GM18909 (cell line): ENCODE measurements around the gene SH3RF3.

Experiments used
- ATAC-seq: cut with Tn5 transposase; IDR thresholded peaks from one replicate; pipeline ENCODE4 v1.9.1; 2021; ENCODE audit warnings: mild to moderate bottlenecking; ENCODE audit not compliant: unreplicated experiment, poor library complexity

SH3RF3 gene

DNA sequence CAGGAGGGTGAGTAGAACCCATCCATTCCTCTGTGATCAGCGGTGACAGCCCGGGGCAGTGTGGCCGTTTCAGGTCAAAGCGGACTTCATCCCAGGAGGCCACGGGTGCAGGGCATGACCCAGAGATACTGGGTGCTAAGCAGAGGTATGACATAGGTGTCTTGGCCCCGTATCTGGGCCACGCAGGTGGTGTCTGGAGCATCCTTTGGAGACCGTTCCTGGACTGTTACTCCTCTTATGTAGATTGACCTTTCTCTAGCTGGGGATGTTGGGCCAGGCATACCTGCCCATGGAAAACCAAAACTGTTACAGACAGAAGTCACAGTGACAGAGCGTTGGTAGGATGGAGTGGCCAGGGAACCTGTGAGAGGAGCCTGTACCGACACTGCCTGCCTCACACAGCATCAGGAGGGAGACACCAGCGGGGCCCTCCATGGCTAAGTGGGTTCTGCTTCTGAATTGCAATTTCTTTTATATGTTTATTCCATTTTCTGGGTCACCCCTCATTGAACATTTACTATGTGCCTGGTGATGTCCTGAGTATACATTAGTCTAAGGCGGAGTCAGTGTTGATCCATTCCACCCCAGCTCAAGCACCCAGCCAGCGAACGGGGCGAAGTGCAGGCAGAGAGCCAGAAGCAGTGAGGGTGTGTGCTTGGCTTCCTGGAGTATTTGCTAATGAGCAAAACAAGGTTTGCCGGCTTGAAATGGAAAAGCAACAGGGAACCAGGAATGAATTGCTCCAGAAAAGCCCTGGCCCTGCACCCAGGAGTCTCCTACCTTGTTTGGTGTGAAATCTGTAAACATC is 141.7 kb downstream of the SH3RF3 start:
- ATAC-seq, result no peak

DNA sequence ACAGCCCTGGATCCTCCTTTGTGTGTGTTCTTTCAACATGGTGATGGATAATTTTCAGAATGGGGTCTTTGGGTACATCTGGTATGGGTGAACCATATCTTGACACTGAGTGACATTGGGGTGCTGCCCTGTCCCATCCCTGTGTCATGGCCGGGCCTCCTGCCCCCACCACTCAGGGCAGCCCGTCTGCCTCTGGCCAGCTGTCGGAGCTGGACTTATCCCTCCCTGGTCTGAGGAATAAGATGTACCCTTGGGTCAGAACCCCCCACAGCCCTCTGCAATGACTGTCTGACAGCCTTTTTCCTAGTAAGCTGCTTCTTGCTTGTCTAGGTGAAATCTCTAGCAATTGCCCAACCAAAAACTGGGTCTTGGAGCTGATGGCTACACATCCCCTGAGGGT is 142.9 kb downstream of the SH3RF3 start:
- ATAC-seq, result no peak

DNA sequence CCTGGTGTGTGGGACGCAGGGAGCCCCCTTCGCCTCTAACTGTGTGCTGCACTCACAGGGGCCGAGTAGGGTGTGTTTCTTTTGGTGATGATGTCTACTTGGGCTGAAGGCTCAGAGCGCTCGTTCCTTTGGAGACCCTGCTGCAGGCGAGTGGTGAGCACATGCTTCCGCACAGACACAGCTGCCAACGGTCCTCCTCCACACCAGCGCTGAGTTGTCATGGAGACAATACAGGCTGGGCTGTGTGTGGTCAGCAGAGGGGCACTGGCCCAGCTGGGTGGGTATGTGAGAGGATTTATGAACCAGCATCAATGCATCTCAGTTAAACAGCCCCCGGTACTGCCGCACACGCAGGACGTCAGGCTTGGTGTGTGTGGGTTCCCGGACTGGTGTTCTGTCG is 143.5 kb downstream of the SH3RF3 start:
- ATAC-seq, result no peak

DNA sequence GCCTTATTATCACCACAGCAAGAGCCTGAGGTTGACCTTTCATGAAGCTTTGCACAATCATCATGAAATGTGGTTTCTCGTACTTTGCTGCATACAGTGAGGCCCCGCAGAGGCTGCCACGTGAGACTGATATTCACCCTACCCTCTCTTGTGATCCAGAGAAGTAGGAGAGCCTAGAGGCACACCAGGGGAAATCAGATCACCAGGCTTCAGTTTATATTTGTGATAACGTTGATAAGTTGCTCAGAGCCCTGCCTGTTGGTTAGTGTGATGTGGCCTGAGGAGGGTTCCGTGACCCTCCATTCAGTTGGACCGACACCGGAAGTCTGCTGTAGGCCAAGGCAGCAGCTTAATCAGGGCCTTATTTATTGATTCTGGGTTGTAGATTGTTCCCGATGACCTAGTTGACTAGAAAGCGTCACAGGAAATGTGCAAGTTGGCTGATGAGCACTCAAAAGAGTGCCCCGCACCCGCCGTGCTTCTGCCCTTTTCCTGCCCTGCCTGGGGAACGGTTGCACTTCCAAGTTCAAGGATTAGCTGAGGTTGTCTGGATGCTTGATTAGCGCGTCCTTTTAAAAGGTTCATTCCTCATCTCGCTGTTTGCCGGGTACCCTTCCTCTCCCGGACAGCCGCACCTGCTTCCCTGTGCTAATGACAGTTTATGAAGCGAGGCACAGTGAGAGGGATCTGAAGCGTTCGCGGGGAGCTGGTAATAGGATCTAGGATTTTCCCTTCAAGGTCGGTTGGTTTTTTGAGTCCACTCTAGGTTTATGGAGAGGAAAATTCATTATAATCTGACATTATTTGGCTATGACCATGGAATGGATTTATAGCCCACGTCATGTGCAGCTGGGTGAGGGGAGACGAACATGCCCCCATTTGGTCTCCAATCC is 146.4 kb downstream of the SH3RF3 start:
- no peak for ATAC-seq

DNA sequence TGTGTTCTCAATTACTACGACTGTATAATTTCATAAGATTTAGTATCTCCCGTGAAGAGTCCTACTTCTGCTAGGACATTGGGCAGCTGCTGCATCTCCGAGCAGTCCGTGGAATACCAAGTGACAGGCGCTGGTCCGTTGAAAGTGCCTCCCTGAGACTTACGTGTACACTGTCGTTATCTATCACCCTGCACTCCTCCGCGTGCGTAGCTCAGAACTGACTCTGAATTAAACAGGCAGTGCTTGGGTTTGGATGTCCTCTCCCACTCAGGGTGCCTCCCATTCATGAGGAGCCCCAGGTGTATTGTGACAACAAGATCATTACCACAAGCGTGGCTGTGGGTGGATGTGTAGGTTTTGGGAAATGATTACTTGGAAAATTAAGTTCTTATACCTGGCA is 148.4 kb downstream of the SH3RF3 start:
- ATAC-seq, result no peak

DNA sequence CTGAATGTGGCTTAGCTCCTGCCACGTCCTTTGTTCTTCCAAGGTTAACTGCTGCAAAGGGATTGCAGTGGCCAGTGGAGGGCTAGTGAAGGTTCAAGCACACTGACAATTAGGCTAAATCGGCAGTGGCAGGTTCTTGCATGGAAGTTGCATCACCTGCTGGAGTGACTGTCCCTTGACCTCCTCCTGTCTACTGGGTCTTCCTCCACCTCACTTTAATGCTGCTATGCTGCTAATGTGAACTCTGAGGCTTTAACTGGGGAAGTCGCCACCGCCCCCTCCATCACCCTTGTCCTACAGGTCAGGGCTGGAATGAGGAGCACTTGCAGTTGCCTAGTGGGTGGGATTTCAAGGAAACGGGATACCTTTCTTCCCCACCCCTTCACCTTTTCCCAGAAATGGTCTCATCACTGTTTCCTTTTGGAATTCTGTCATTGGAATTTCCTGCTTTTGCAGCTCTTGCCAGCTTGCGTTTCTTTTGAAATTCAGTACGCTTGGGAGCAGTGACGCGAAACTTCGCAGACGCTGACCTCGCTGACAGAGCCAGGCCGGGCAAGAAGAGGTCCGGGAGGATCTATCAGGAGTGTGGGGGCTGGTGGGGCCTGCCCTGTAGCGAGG is 150.3 kb downstream of the SH3RF3 start:
- no peak for ATAC-seq

DNA sequence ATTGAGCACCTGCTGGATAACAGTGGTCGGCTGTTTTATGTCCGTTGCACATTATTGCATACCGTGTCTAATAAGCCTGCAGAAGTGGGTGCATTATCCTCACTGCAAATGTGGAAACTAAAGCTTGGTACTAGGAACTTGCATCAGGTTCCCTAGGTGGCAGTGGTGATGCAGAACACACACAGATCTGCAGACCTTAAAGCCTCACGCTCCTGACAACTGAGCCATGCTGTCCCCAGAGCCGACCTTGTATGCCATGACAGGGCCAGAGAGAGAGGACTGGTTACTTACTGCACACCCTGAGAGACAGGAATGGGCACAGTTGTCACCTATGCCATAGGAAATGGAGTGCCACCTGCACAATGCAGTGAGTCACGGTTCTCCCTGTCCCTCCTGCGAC is 151.8 kb downstream of the SH3RF3 start:
- ATAC-seq, result no peak

DNA sequence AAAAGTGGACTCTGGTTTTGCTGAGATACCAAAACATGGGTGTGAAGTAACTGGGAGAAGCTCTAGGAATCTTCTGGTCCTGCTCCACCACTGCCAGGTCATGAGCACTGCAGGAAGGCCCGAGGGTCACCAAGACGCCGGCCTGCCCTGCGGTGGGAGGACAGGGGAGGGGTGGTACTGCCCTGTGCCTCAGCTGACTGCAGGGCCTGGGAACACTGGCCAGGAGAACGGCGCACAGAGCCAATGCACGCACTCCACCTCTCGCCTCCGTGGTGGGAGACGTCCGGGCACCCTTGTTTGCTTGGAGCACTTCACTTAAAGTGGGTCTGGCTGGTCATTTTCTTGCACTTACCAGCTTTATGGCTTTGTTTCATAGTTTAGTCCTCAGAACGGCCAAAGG is 153.4 kb downstream of the SH3RF3 start:
- no peak for ATAC-seq

DNA sequence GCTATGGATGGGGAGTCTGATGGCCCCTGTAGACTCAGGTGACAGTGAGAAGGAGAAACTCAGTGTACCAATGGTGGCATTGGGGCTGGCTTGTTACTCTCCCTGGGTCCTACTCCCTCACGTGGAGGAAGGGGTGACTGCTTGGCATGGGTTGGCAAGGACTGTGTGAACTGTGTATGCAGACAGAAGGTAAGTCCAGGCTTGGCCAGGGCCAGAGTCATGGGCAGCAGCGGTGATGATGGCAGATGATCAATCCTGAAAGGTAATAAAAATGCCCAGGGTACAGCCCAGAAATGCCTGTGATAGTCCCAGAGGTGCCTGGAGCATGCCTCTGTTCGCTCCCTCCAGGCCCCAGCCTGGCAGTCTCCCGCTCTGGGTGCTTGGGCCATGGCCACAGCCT is 153.9 kb downstream of the SH3RF3 start:
- ATAC-seq, result no peak

DNA sequence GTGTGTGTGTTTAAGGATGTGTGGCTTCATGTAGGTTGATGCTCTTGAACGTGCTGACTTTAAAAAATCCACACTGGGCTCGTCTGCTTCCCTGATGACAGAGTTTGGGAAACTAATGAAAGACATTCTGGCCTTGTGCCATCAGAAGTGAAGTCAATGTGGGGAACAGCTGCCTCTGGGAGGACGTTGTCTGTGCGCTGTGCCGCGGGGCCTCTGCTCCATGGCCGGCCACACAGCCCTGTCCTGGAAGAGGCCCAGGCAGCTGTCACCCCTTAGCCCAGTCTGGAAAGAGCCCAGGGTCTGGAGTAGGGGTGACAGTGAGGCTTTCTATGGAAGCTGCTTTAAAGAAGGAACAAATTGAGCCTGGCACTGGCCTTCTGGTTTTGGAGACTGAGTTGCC is 155.8 kb downstream of the SH3RF3 start:
- no peak for ATAC-seq

DNA sequence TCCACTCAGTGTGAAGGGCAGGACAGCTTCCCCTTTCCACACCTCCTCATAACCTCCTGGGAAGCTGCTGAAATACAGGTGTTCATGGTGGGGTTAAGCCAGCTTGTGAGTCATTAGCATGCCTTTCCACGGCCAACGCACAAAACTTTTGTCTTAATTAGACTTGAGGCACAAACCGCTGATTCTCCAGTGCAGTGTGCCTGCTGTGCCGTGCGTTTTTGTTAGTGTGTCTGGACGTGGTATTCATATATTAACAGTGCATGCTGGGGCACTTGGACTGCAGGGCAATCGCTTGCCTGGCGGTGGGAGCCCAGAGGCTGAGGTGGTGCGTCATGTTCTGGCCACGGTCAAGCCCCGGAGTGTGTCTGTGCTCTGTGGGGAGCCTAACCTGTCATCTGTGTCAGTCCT is 156.2 kb downstream of the SH3RF3 start:
- ATAC-seq, result no peak

DNA sequence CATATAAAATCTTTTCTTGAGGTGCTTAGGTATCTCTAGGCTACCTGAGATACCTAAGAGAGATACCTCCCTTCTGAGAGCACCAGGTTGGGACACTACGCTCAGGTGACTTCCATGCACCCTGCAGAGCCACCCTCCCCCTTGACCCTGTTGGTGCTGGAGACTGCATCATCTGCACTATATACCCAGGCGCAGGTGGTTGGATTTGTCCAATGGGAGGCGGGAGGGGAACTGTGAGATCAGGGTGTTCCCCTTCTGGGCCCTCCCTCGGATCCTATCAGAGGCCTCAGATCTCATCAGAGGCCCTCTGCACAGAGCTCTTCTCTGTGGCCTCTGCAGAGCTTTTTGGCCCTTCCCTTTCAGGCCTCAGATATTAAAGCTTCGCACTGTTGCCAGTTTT is 158.4 kb downstream of the SH3RF3 start:
- no peak for ATAC-seq

DNA sequence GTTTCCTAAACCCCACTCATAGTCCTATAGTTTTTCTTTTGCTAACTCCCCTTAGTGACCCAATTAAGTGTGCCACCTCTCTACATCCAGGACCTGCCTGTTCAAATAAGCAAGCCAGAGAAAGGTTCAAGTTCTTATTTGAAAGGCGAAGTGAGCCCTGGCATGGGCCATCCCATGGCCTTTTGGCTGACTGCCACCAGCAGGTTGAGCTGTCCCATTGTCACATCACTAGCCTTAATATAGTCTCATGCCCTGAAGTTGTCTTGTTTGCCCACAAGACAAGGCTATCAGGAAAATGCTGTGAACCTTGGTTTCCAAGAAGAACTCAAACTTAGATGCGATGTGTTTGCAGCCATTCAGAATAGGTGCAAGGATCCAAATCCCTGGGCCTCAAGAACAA is 158.8 kb downstream of the SH3RF3 start:
- no peak for ATAC-seq

DNA sequence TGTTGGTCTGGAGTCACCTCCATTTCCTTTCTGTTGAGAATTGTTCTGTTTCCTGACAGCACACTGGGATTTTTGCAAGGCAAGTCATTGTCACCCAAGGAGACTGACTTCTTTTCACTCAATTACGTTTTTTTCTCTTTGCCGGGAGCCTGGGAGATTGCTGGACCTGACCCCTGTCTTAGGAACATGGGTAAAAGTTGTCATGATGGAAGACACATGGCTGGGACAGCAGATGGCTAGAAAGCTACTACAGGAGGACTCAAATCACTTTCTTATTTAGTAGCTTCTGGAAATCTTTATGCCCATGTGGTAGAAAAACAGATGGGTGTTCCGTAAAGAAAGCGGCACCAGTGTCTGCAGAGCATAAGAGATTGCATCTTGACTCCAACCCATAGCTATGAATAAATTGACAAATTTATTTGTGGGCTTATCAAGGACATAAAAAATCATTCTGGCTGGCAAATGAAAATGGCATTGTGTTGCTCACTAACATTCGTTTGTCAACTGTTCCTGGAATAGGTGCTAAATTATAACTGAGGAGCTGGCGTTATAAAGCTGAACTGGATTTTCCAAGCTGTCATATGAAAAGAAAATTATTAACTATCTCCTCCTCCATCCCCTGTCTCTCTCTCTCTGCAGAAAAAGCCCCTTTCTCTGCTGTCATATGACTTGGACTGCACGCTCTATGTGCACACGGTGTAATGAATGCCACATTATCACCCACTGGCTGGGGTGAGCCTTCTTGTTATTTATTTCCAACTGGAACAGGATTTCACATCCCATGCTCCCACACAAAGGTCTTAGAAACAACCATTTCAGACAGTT is 159.8 kb downstream of the SH3RF3 start:
- no peak for ATAC-seq

DNA sequence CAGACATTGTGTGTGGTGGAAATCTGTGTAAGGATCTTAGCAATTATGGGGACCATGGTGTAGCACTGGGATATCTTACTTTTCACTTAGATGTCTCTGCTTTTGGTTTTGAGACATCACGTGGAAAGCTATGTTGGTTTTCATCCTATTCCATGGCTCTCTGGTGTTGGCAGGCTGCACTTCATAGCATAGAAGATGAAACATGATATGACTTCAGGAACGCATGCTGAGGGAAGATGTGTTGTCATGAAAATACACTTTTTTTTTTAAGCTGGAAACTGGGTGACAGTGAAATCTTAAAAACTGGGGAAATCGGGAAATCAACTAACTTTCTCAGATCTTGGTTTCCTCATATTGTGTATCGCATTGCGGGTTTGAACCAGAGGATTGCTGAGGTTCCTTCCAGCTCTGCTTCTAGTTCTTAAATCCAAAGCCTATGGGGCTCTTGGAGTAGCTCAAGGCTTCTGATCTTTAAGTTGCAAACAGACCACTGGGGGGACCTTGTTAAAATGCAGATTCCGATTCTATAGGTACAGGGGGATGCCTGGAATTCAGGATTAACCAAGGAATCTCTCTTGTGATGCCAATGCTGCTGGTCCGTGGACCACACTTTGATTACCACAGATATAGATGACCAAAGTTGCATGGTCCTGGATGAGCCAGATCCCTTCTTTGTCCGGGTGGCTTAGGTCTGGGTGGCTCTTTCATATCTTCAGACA is 160.7 kb downstream of the SH3RF3 start:
- no peak for ATAC-seq

DNA sequence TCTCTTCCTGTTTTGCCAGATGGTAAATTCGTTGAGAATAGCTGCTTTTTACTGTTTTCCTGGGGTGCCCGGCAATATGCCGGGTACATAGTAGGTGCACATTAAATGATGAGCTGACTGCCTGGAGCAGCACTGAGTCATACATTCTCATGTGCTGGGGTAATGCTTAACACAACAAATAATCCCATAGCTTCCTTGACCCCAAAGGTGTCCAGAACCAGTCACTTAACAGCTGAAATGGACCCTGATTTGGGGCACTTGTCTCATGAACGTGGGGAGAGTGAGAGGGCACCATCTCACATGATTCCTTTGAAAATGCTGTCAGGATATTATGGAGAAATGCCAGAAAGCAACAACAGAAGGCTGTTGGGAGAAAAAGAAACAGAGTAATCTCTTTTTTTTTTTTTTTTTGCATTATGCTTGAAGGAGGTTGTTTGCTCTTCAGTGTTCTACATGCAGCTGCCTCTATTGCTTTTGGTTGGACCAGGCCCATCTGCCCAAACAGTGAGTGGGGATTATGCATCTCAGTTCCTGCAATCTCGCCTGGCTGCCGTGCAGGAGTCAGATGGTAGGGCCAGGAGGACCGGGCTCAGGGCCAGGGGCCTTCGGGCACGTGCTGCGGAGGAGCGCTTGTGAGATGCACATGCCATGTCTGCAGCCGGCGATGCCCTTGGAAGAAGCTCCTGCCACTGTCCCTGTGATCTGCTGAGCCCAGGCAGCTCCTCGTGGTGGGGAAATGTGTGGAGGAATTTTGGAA is 162.1 kb downstream of the SH3RF3 start:
- ATAC-seq, result no peak

DNA sequence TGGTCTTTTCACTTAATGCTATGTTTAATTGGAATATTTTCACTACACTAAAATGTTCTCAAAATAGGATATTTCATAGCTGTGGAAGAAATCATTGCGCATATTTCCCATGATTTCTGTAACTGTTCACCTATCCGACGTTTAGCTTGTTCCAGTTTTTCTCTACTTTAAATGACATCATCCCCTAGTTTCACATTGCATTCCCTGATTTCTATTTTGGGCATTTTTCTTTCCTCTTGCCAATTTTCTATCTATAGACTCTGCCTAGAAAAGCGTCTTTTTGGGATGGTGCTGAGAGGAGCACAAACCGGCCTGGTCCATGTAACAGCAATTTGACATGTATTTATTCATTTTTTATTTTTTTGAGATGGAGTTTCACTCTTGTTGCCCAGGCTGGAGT is 163.4 kb downstream of the SH3RF3 start:
- ATAC-seq, result no peak

DNA sequence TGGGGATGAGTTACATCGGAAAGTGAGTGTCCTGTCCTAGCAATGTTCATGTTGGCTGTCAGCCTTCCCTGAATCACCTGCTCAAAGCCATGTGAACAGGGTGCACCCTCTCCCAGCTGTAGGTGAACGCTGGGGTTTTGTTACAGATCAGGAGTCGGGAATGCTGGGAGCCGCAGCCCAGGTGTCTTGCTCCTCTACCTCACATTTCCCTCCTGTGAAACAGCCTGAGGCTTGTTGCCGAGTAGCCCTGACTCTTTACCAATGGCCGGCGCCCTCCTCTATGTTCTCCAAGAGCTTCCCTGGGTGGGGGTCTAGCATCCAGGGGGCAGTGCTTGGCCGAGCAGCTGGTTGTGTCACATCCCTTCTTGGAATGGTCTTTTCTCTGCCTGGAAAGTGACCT is 164.7 kb downstream of the SH3RF3 start:
- ATAC-seq, result no peak

DNA sequence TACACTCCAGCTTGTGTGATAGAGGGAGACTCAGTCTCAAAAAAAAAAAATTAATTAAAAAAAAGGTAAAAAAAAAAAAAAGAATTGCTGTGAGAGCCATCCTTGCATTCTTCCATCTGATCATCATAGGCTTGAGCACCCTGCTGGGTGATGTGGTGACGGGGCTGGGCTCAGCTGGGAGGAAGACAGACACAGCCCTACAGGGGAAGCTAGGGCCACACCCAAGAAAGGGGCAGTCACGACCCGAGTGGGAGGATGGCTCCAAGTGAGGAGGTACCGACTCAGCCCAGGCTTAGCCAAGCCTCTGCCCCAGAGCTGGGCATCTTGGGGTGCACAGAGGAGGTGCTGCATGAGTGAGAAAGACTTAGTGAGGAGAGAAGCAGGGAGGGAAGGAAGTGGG is 165.5 kb downstream of the SH3RF3 start:
- no peak for ATAC-seq
